ENCODE measurements around the gene SDK2. TPM values are rescaled to one million over a fixed set of nuclear protein-coding genes. Genes with fewer than 3 reads are reported as not detected.

The SDK2 gene
- total RNA-seq, 2 donors from 2014 or later = 16.5 to 26.3 TPM

- DNase-seq (ENCODE audit: low spot score) = peak; percentile 78
- H3K4me3 ChIP-seq = no peak overlapping the region
- intact Hi-C loops (cut with DNase I) = loop anchor here (2.0 kb wide), 1 partner anchor 15 kb away; no protein-coding TSS in a partner anchor
- H3K36me3 ChIP-seq = no peaks in the 10 kb centered on the region
- TF ChIP-seq POLR2AphosphoS5 (IDR thresholded peaks at IDR 0.05) (peak; percentile 89), CTCF (IDR thresholded peaks at IDR 0.05) (no peak), POLR2A (IDR thresholded peaks at IDR 0.05) (peak; percentile 41)
- WGBS = 23% methylated on average over 9 of the region's 9 CpGs
- H3K27me3 ChIP-seq (replicated peaks; ENCODE audit: insufficient read depth) = no peaks in the 10 kb centered on the region
- H3K9me3 ChIP-seq = no peaks in the 10 kb centered on the region
- peaks cover 44% of the 10 kb centered on the region for H3K4me1 ChIP-seq (replicated peaks)
- H3K27ac ChIP-seq = peak overlapping the region; percentile 82 to 86
These were observed 350.7 kb downstream of the SDK2 start for GRCh38 chr17:73293480-73293911.

GRCh38 chr17:73293031-73293430 lies 351.2 kb downstream of the SDK2 start:
- Histone ChIP-seq H3K4me1 (replicated peaks) (peaks cover 43% of the 10 kb centered on the region), H3K27me3 (replicated peaks; ENCODE audit: insufficient read depth) (no peaks in the 10 kb centered on the region), H3K9me3 (no peaks in the 10 kb centered on the region), H3K36me3 (no peaks in the 10 kb centered on the region), H3K4me3 (no peak overlapping the region), H3K27ac (peak overlapping the region; percentile 82 to 86)
- TF ChIP-seq CTCF (IDR thresholded peaks at IDR 0.05) = no peak
- TF ChIP-seq POLR2AphosphoS5 (IDR thresholded peaks at IDR 0.05) = no peak
- TF ChIP-seq POLR2A (IDR thresholded peaks at IDR 0.05) = no peak
- intact Hi-C loops (cut with DNase I) = loop anchor here (2.0 kb wide), 1 partner anchor 16 kb away; no protein-coding TSS in a partner anchor
- 33% methylated on average over 11 of the region's 11 CpGs for WGBS
- no peak for DNase-seq (ENCODE audit: low spot score)

GRCh38 chr17:73292031-73292531 lies 352.2 kb downstream of the SDK2 start:
- no peaks in the 10 kb centered on the region for H3K9me3 ChIP-seq
- H3K4me3 ChIP-seq = no peak overlapping the region
- H3K4me1 ChIP-seq (replicated peaks) = peaks cover 46% of the 10 kb centered on the region
- intact Hi-C loops (cut with DNase I) = loop anchor here (2.0 kb wide), 1 partner anchor 17 kb away; no protein-coding TSS in a partner anchor
- peak overlapping the region; percentile 82 to 86 for H3K27ac ChIP-seq
- WGBS = 42% methylated on average over 12 of the region's 12 CpGs
- H3K27me3 ChIP-seq (replicated peaks; ENCODE audit: insufficient read depth) = no peaks in the 10 kb centered on the region
- DNase-seq (ENCODE audit: low spot score) = no peak
- no peaks in the 10 kb centered on the region for H3K36me3 ChIP-seq
- TF ChIP-seq POLR2A (IDR thresholded peaks at IDR 0.05) (no peak), POLR2AphosphoS5 (IDR thresholded peaks at IDR 0.05) (no peak), CTCF (IDR thresholded peaks at IDR 0.05) (no peak)

GRCh38 chr17:73291260-73291801 lies 352.9 kb downstream of the SDK2 start:
- Histone ChIP-seq H3K4me3 (no peak overlapping the region), H3K9me3 (no peaks in the 10 kb centered on the region), H3K4me1 (replicated peaks) (peaks cover 51% of the 10 kb centered on the region), H3K27ac (peak overlapping the region; percentile 82 to 86), H3K27me3 (replicated peaks; ENCODE audit: insufficient read depth) (no peaks in the 10 kb centered on the region), H3K36me3 (no peaks in the 10 kb centered on the region)
- intact Hi-C loops (cut with DNase I) = no loop called here
- 46% methylated on average over 8 of the region's 8 CpGs for WGBS
- no peak for DNase-seq (ENCODE audit: low spot score)
- TF ChIP-seq CTCF (IDR thresholded peaks at IDR 0.05) = no peak
- peak; percentile 23 for TF ChIP-seq POLR2A (IDR thresholded peaks at IDR 0.05)

Measured in prostate gland (tissue), 2 donors.